Suprapubic skin (tissue), 4 donors: ENCODE measurements around the gene RGCC.

Source experiments
- EP300 ChIP-seq: sonication (generic); formaldehyde crosslinking; IDR thresholded peaks from one replicate; pipeline ENCODE4 v1.6.1; 2017; ENCODE audit warnings: antibody characterized with exemption
- POLR2A ChIP-seq, 2 donors: fragments of 450-650 bp; IDR thresholded peaks; one replicate each; pipeline ENCODE4 v1.6.1; 2017; ENCODE audit warnings: antibody characterized with exemption in 2 of 2, mild to moderate bottlenecking in 2 of 2, moderate library complexity in 2 of 2
- POLR2AphosphoS5 ChIP-seq, 3 donors: sonication (generic); formaldehyde crosslinking; IDR thresholded peaks; one replicate each; pipeline ENCODE4 v1.6.1; 2017; ENCODE audit warnings: antibody characterized with exemption in 3 of 3
- TF ChIP-seq, protein P1 (sequence below), 2 donors: fragments of 200-600 bp in 1 of 2; fragments of 450-650 bp in 1 of 2; sonication (generic) in 1 of 2; IDR thresholded peaks; one replicate each; pipeline ENCODE4 v1.5.1; 2016 to 2019; ENCODE audit warnings: antibody characterized with exemption in 2 of 2, mild to moderate bottlenecking in 1 of 2, moderate library complexity in 1 of 2

DNA sequence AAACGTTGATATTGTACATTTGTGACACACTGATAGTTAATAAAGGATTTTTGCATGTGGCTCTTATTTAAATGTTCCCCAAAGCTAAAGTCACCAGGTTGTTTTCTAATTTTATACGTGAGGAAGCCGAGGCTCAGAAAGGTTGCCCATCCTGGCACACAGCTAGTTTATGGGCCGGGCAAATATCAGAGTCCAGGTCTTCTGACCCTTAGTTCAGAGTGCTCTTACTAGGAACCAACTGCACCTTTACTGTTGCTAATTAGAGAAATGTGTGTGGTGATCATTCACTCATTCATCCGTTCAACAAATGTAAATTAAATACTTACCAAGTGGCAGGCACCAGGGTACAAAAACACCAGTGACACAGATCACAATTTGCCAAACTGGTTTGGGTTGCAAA, 46.3 kb upstream of the RGCC start:
- TF ChIP-seq, protein P1, sequence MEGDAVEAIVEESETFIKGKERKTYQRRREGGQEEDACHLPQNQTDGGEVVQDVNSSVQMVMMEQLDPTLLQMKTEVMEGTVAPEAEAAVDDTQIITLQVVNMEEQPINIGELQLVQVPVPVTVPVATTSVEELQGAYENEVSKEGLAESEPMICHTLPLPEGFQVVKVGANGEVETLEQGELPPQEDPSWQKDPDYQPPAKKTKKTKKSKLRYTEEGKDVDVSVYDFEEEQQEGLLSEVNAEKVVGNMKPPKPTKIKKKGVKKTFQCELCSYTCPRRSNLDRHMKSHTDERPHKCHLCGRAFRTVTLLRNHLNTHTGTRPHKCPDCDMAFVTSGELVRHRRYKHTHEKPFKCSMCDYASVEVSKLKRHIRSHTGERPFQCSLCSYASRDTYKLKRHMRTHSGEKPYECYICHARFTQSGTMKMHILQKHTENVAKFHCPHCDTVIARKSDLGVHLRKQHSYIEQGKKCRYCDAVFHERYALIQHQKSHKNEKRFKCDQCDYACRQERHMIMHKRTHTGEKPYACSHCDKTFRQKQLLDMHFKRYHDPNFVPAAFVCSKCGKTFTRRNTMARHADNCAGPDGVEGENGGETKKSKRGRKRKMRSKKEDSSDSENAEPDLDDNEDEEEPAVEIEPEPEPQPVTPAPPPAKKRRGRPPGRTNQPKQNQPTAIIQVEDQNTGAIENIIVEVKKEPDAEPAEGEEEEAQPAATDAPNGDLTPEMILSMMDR (IDR thresholded peaks at IDR 0.05), result no peak
- TF ChIP-seq POLR2AphosphoS5 (IDR thresholded peaks at IDR 0.05), result no peak
- TF ChIP-seq POLR2A (IDR thresholded peaks at IDR 0.05), result no peak
- TF ChIP-seq EP300, result no peak
